ENCODE data around the gene TCAP. TPM values are rescaled to one million over a fixed set of nuclear protein-coding genes. Genes with fewer than 3 reads are reported as not detected.

Gene TCAP
- total RNA-seq, 1 donor from 2014 or later = 0.98 TPM

DNA sequence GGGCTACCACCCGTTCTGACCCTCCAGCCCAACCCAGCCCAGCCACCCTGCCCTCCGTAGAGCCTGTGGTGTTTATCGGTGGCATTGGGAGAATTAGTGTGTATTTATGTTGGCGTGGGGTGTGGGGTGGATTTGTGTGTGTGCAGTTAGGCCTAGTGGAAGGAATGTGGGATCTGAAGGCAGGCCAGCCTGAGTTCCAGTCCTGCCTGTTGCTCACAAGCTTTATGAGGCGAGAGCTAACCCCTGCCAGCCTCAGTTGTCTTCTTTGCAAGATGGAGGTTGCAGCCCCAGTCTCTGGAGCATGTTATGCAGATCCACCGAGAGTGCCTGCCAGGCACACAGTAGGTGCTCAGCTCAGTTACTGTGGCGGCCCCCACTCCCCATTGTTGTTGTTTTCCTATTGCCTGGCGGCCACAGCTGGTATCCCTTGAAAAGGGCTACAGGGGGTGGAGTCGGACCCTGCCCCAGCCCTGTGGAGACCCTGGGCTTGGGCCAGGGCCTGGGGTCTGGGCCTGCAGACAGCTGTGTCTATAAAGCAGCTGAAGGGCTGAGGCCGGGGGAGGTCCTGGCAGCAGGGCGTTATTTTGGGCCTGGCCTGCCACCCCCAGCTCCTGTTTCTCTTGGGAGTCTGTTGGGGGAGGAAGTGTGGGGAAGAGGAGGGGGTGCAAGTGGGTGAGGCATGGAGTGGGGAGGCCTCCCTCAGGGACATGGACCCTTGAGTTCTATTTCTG, 39.8 kb downstream of the TCAP start:
- H3K36me3 Mint-ChIP-seq (ENCODE audit: low read depth, unreplicated experiment) = peaks cover 11% of the 10 kb centered on the region
- Histone ChIP-seq H3K79me2 (ENCODE audit: insufficient read depth, low read length) (peaks cover 62% of the 10 kb centered on the region), H3K9ac (ENCODE audit: low read length) (no peak overlapping the region), H3K36me3 (ENCODE audit: insufficient read depth, low read length) (peaks cover 8% of the 10 kb centered on the region), H3K4me2 (ENCODE audit: low read length) (no peak overlapping the region), H3K27me3 (ENCODE audit: insufficient read depth, low read length) (no peaks in the 10 kb centered on the region), H4K20me1 (ENCODE audit: insufficient read depth, low read length) (peaks cover 70% of the 10 kb centered on the region), H3K27ac (ENCODE audit: low read depth, low read length) (no peak overlapping the region), H3K9me3 (ENCODE audit: insufficient read depth, low read depth, low read length) (no peaks in the 10 kb centered on the region), H3K4me1 (ENCODE audit: insufficient read depth, low read length) (peaks cover 22% of the 10 kb centered on the region), H2AFZ (ENCODE audit: low read depth, low read length) (no peak overlapping the region), H3K4me3 (ENCODE audit: insufficient read depth, low read depth, low read length) (no peak overlapping the region)
- DNase-seq (ENCODE audit: low read depth) = peak; percentile 21
- H3K9me3 Mint-ChIP-seq (ENCODE audit: unreplicated experiment) = no peaks in the 10 kb centered on the region
- TF ChIP-seq, protein P1, sequence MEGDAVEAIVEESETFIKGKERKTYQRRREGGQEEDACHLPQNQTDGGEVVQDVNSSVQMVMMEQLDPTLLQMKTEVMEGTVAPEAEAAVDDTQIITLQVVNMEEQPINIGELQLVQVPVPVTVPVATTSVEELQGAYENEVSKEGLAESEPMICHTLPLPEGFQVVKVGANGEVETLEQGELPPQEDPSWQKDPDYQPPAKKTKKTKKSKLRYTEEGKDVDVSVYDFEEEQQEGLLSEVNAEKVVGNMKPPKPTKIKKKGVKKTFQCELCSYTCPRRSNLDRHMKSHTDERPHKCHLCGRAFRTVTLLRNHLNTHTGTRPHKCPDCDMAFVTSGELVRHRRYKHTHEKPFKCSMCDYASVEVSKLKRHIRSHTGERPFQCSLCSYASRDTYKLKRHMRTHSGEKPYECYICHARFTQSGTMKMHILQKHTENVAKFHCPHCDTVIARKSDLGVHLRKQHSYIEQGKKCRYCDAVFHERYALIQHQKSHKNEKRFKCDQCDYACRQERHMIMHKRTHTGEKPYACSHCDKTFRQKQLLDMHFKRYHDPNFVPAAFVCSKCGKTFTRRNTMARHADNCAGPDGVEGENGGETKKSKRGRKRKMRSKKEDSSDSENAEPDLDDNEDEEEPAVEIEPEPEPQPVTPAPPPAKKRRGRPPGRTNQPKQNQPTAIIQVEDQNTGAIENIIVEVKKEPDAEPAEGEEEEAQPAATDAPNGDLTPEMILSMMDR (IDR thresholded peaks at IDR 0.05; ENCODE audit: insufficient read depth, low read depth, low read length) = peak; percentile 31
- TF ChIP-seq EZH2 (IDR thresholded peaks at IDR 0.05; ENCODE audit: insufficient read depth, low read length) = no peak
- H3K27ac Mint-ChIP-seq (ENCODE audit: unreplicated experiment) = peak overlapping the region; percentile 86
- no peak for FAIRE-seq
- H3K4me3 Mint-ChIP-seq (ENCODE audit: unreplicated experiment) = peak overlapping the region; percentile 57
- peaks cover 18% of the 10 kb centered on the region for H3K4me1 Mint-ChIP-seq (ENCODE audit: low read depth, unreplicated experiment)
- no peaks in the 10 kb centered on the region for H3K27me3 Mint-ChIP-seq (ENCODE audit: low read depth, unreplicated experiment)

DNA sequence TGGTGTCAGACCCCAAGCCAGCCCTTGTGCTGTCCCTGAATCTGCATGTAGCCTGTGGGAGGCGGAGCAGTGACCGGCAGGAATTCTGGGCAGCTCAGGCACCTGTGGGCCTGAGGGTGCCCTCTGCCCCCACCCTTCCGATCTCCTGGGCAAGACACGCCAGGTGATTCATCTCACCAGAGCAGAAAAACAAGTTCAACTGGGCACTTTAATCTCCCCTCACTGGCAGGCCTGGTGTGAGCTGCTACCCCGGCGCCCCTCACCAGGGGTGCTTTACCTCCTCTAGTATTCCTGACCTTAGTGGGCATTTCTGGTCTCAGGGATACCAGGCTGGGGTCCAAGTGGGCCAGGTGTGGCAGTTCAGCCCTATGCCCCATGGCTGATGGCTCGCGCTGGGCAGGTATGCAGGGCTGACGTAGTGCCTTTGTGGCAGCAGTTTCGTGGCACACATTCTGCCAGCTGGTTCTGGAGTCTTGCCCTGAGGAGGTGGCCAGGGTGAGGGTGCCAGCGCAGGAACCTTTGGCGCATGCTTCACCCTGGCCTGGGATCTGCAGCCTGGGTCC, 40.7 kb downstream of the TCAP start:
- H3K4me2 ChIP-seq (ENCODE audit: low read length) = no peak overlapping the region
- no peak overlapping the region for H3K4me3 ChIP-seq (ENCODE audit: insufficient read depth, low read depth, low read length)
- H4K20me1 ChIP-seq (ENCODE audit: insufficient read depth, low read length) = peaks cover 71% of the 10 kb centered on the region
- no peaks in the 10 kb centered on the region for H3K27me3 Mint-ChIP-seq (ENCODE audit: low read depth, unreplicated experiment)
- H3K36me3 ChIP-seq (ENCODE audit: insufficient read depth, low read length) = peaks cover 12% of the 10 kb centered on the region
- H3K4me1 Mint-ChIP-seq (ENCODE audit: low read depth, unreplicated experiment) = peaks cover 18% of the 10 kb centered on the region
- no peaks in the 10 kb centered on the region for H3K9me3 Mint-ChIP-seq (ENCODE audit: unreplicated experiment)
- H3K27me3 ChIP-seq (ENCODE audit: insufficient read depth, low read length) = no peaks in the 10 kb centered on the region
- H3K9me3 ChIP-seq (ENCODE audit: insufficient read depth, low read depth, low read length) = no peaks in the 10 kb centered on the region
- no peak overlapping the region for H3K27ac Mint-ChIP-seq (ENCODE audit: unreplicated experiment)
- H3K27ac ChIP-seq (ENCODE audit: low read depth, low read length) = no peak overlapping the region
- no peak overlapping the region for H3K9ac ChIP-seq (ENCODE audit: low read length)
- no peak overlapping the region for H2AFZ ChIP-seq (ENCODE audit: low read depth, low read length)
- H3K36me3 Mint-ChIP-seq (ENCODE audit: low read depth, unreplicated experiment) = peaks cover 13% of the 10 kb centered on the region
- H3K4me1 ChIP-seq (ENCODE audit: insufficient read depth, low read length) = peaks cover 20% of the 10 kb centered on the region
- H3K79me2 ChIP-seq (ENCODE audit: insufficient read depth, low read length) = peaks cover 55% of the 10 kb centered on the region
- FAIRE-seq (no peak), DNase-seq (ENCODE audit: low read depth) (no peak)
- TF ChIP-seq, protein P1 (IDR thresholded peaks at IDR 0.05; ENCODE audit: insufficient read depth, low read depth, low read length) = no peak
- no peak for TF ChIP-seq EZH2 (IDR thresholded peaks at IDR 0.05; ENCODE audit: insufficient read depth, low read length)
- H3K4me3 Mint-ChIP-seq (ENCODE audit: unreplicated experiment) = no peak overlapping the region

DNA sequence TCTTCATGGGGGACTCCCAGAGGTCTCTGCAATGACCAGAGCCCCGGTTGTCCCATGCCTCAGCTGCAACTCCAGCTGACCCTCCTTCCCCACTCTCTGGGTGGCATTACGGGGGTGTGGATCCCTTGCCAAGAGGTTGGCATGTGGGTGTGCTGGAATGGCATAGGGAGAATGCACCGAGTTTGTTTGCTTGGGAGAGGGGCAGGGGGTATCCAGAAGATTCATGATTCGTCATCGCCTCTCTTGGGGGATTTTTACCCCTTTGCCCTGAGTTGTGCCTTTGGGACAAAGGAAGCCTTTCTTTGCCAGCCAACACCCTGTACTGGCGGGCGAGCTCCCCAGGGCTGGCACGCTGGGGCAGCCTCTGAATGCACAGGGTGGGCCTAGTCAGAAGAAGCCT, 41.2 kb downstream of the TCAP start:
- H3K27me3 Mint-ChIP-seq (ENCODE audit: low read depth, unreplicated experiment) = no peaks in the 10 kb centered on the region
- no peak overlapping the region for H3K4me3 ChIP-seq (ENCODE audit: insufficient read depth, low read depth, low read length)
- H4K20me1 ChIP-seq (ENCODE audit: insufficient read depth, low read length) = peaks cover 66% of the 10 kb centered on the region
- H3K79me2 ChIP-seq (ENCODE audit: insufficient read depth, low read length) = peaks cover 50% of the 10 kb centered on the region
- no peak overlapping the region for H3K4me3 Mint-ChIP-seq (ENCODE audit: unreplicated experiment)
- H3K4me1 Mint-ChIP-seq (ENCODE audit: low read depth, unreplicated experiment) = peaks cover 15% of the 10 kb centered on the region
- H3K27ac Mint-ChIP-seq (ENCODE audit: unreplicated experiment) = no peak overlapping the region
- peaks cover 13% of the 10 kb centered on the region for H3K36me3 Mint-ChIP-seq (ENCODE audit: low read depth, unreplicated experiment)
- H3K36me3 ChIP-seq (ENCODE audit: insufficient read depth, low read length) = peaks cover 12% of the 10 kb centered on the region
- no peak for TF ChIP-seq EZH2 (IDR thresholded peaks at IDR 0.05; ENCODE audit: insufficient read depth, low read length)
- TF ChIP-seq, protein P1 (IDR thresholded peaks at IDR 0.05; ENCODE audit: insufficient read depth, low read depth, low read length) = no peak
- no peak for FAIRE-seq
- no peaks in the 10 kb centered on the region for H3K27me3 ChIP-seq (ENCODE audit: insufficient read depth, low read length)
- H2AFZ ChIP-seq (ENCODE audit: low read depth, low read length) = no peak overlapping the region
- no peaks in the 10 kb centered on the region for H3K9me3 ChIP-seq (ENCODE audit: insufficient read depth, low read depth, low read length)
- DNase-seq (ENCODE audit: low read depth) = no peak
- H3K27ac ChIP-seq (ENCODE audit: low read depth, low read length) = no peak overlapping the region
- H3K4me2 ChIP-seq (ENCODE audit: low read length) = no peak overlapping the region
- H3K9me3 Mint-ChIP-seq (ENCODE audit: unreplicated experiment) = no peaks in the 10 kb centered on the region
- H3K4me1 ChIP-seq (ENCODE audit: insufficient read depth, low read length) = peaks cover 15% of the 10 kb centered on the region
- H3K9ac ChIP-seq (ENCODE audit: low read length) = no peak overlapping the region

Measured in astrocyte (in vitro differentiated cells and primary cell).